GM23338 (cell line): ENCODE data around the gene ARHGAP42. TPM values are rescaled to one million over a fixed set of nuclear protein-coding genes. Genes with fewer than 3 reads are reported as not detected.

ENCODE experiments used
- ATAC-seq: fragments of 200-7000 bp; cut with Tn5 transposase; 3 replicates; pipeline ENCODE4 v1.9.1; 2020
- DNase-seq: peaks from one replicate; pipeline ENCODE4 v3.0.0-alpha.2; 2015; ENCODE audit warnings: low spot score
- H2AFZ ChIP-seq: fragments of 200-600 bp; sonication (generic); 2 replicates; pipeline ENCODE4 v1.8.0; 2016; ENCODE audit warnings: antibody characterized with exemption, mild to moderate bottlenecking, moderate library complexity
- H3F3A ChIP-seq: fragments of 200-600 bp; sonication (generic); replicated peaks from 2 replicates; pipeline ENCODE4 v1.8.0; 2017; ENCODE audit warnings: antibody characterized with exemption, mixed run types, low read depth
- H3K27ac ChIP-seq: fragments of 200-600 bp; sonication (generic); 2 replicates; pipeline ENCODE4 v1.6.1; 2016; ENCODE audit warnings: low read depth
- H3K27me3 ChIP-seq: fragments of 200-600 bp; sonication (generic); 2 replicates; pipeline ENCODE4 v1.8.0; 2016; ENCODE audit warnings: mild to moderate bottlenecking, mixed run types, moderate library complexity; ENCODE audit not compliant: insufficient read depth
- H3K36me3 ChIP-seq: fragments of 200-600 bp; sonication (generic); 2 replicates; pipeline ENCODE4 v1.8.0; 2016; ENCODE audit warnings: mild to moderate bottlenecking; ENCODE audit not compliant: insufficient read depth
- H3K4me1 ChIP-seq: fragments of 200-600 bp; sonication (generic); 2 replicates; pipeline ENCODE4 v1.8.0; 2016; ENCODE audit warnings: mild to moderate bottlenecking, moderate library complexity; ENCODE audit not compliant: insufficient read depth
- H3K4me2 ChIP-seq: fragments of 200-600 bp; sonication (generic); 2 replicates; pipeline ENCODE4 v1.7.1; 2017; ENCODE audit warnings: mixed run types
- H3K4me3 ChIP-seq: fragments of 200-600 bp; sonication (generic); 2 replicates; pipeline ENCODE4 v1.6.1; 2016; ENCODE audit warnings: mixed run types
- H3K79me2 ChIP-seq: fragments of 200-600 bp; sonication (generic); replicated peaks from 2 replicates; pipeline ENCODE4 v1.8.0; 2017; ENCODE audit warnings: mild to moderate bottlenecking; ENCODE audit not compliant: insufficient read depth
- H3K9me2 ChIP-seq: fragments of 200-600 bp; sonication (generic); 2 replicates; pipeline ENCODE4 v1.8.0; 2017; ENCODE audit not compliant: insufficient read depth
- H4K20me1 ChIP-seq: fragments of 200-600 bp; sonication (generic); replicated peaks from 2 replicates; pipeline ENCODE4 v1.8.0; 2017; ENCODE audit warnings: mild to moderate bottlenecking; ENCODE audit not compliant: insufficient read depth
- H3K27ac Mint-ChIP-seq: 2 replicates; pipeline ENCODE4 v1.8.0; 2020; ENCODE audit warnings: inconsistent platforms, mild to moderate bottlenecking, moderate library complexity, mixed read lengths
- H3K27me3 Mint-ChIP-seq: 3 replicates; pipeline ENCODE4 v1.8.0; 2022; ENCODE audit warnings: low read depth, mild to moderate bottlenecking, moderate library complexity, mixed read lengths, inconsistent platforms; ENCODE audit not compliant: insufficient read depth, poor library complexity
- H3K36me3 Mint-ChIP-seq: 3 replicates; pipeline ENCODE4 v1.8.0; 2021; ENCODE audit warnings: low read depth, mild to moderate bottlenecking, inconsistent platforms, moderate library complexity, mixed read lengths
- H3K4me1 Mint-ChIP-seq: 3 replicates; pipeline ENCODE4 v1.8.0; 2020; ENCODE audit warnings: mild to moderate bottlenecking, inconsistent platforms, mixed read lengths
- H3K4me3 Mint-ChIP-seq: 3 replicates; pipeline ENCODE4 v1.8.0; 2021; ENCODE audit warnings: moderate library complexity, mild to moderate bottlenecking, inconsistent platforms, mixed read lengths
- H3K9me3 Mint-ChIP-seq: 3 replicates; pipeline ENCODE4 v1.8.0; 2020; ENCODE audit warnings: moderate library complexity, mild to moderate bottlenecking, inconsistent platforms, mixed read lengths
- CREB1 ChIP-seq: fragments of 250-450 bp; sonication (Bioruptor Pico); IDR thresholded peaks from 2 replicates; pipeline ENCODE4 v1.5.0; 2020; ENCODE audit warnings: low read depth, mild to moderate bottlenecking, moderate library complexity
- CTCF ChIP-seq, 2 experiments: fragments of 200-600 bp in 1 of 2; sonication (generic) in 1 of 2; conservative IDR thresholded peaks; 2 replicates each; pipeline versions ENCODE4 v1.5.1 to v1.6.1; 2016 to 2017; ENCODE audit warnings: antibody characterized with exemption in 2 of 2, low read depth in 2 of 2, mild to moderate bottlenecking in 2 of 2, moderate library complexity in 1 of 2
- ETS1 ChIP-seq: IDR thresholded peaks from 2 replicates; pipeline ENCODE4 v1.6.1; 2016; ENCODE audit warnings: antibody characterized with exemption
- EZH2 ChIP-seq: fragments of 200-600 bp; sonication (generic); IDR thresholded peaks from one replicate; pipeline ENCODE4 v1.8.0; 2017; ENCODE audit warnings: antibody characterized with exemption, mild to moderate bottlenecking, low read depth; ENCODE audit not compliant: unreplicated experiment
- EZH2phosphoT487 ChIP-seq: fragments of 200-600 bp; sonication (generic); IDR thresholded peaks from one replicate; pipeline ENCODE4 v1.8.1; 2018; ENCODE audit warnings: antibody characterized with exemption; ENCODE audit not compliant: unreplicated experiment
- JUNB ChIP-seq: IDR thresholded peaks from one replicate; pipeline ENCODE4 v1.6.1; 2016; ENCODE audit warnings: antibody characterized with exemption; ENCODE audit not compliant: unreplicated experiment
- NANOG ChIP-seq: IDR thresholded peaks from 2 replicates; pipeline ENCODE4 v1.6.1; 2016; ENCODE audit warnings: antibody characterized with exemption, borderline replicate concordance
- POLR2AphosphoS5 ChIP-seq: IDR thresholded peaks from 2 replicates; pipeline ENCODE4 v1.6.1; 2016; ENCODE audit warnings: antibody characterized with exemption, low read depth
- REST ChIP-seq: IDR thresholded peaks from one replicate; pipeline ENCODE4 v1.6.1; 2018; ENCODE audit warnings: antibody characterized with exemption; ENCODE audit not compliant: unreplicated experiment
- STAT1 ChIP-seq: IDR thresholded peaks from one replicate; pipeline ENCODE4 v1.6.1; 2016; ENCODE audit warnings: antibody characterized with exemption; ENCODE audit not compliant: unreplicated experiment
- ZNF114 ChIP-seq: fragments of 250-450 bp; sonication (Bioruptor Pico); IDR thresholded peaks from 2 replicates; pipeline ENCODE4 v1.5.0; 2020; ENCODE audit warnings: mild to moderate bottlenecking, moderate library complexity
- ZNF331 ChIP-seq: fragments of 250-450 bp; sonication (Bioruptor Pico); IDR thresholded peaks from 2 replicates; pipeline ENCODE4 v1.5.0; 2020; ENCODE audit warnings: low read depth, mild to moderate bottlenecking, moderate library complexity
- ZNF462 ChIP-seq: fragments of 250-450 bp; sonication (Bioruptor Pico); IDR thresholded peaks from 2 replicates; pipeline ENCODE4 v1.5.0; 2020; ENCODE audit warnings: mild to moderate bottlenecking, moderate library complexity
- polyA plus RNA-seq: library from polyadenylated mRNA; unstranded; fragments of >200 nt; fragmentation: Nextera tagmentation; extraction: Ambion mirVana; gene quantifications from 2 replicates; pipeline ENCODE4 v1.2.1, GENCODE V29; 2016
- total RNA-seq: library from RNA; depleted of rRNA; stranded (reverse); fragments of >200 nt; shearing (Covaris generic); gene quantifications from 2 replicates; pipeline ENCODE4 v1.2.3, GENCODE V29; 2014

Gene ARHGAP42
- total and polyA plus RNA-seq, 2 experiments from 2014 or later, result 23.7 to 35.7 TPM

- no peak for ATAC-seq
- no peak for TF ChIP-seq POLR2AphosphoS5
- no peak for TF ChIP-seq CTCF (conservative IDR thresholded peaks at IDR 0.05; ENCODE audit: low read depth in 2 of 2)
- TF ChIP-seq CREB1 (CRISPR knock-in tag), result no peak
- no peak for TF ChIP-seq ZNF331 (CRISPR knock-in tag)
- no peak for TF ChIP-seq ETS1
- no peak for TF ChIP-seq EZH2phosphoT487
- TF ChIP-seq EZH2, result no peak
- no peak for TF ChIP-seq NANOG
- TF ChIP-seq ZNF114, result no peak
- TF ChIP-seq JUNB, result no peak
- no peak for TF ChIP-seq REST
- TF ChIP-seq ZNF462 (CRISPR knock-in tag), result no peak
- TF ChIP-seq STAT1, result no peak
These were observed 254.9 kb downstream of the ARHGAP42 start for GRCh38 chr11:100942016-100942415.

More at GRCh38 chr11:100942016-100942415, 254.9 kb downstream of the ARHGAP42 start:
- H3K4me3 Mint-ChIP-seq, result no peak overlapping the region
- no peaks in the 10 kb centered on the region for H3K27me3 Mint-ChIP-seq
- Histone ChIP-seq H4K20me1 (no peaks in the 10 kb centered on the region), H3K4me2 (no peak overlapping the region), H3K9me2 (no peaks in the 10 kb centered on the region), H3K36me3 (no peaks in the 10 kb centered on the region), H3K27ac (no peak overlapping the region), H3K27me3 (no peaks in the 10 kb centered on the region), H3K79me2 (no peaks in the 10 kb centered on the region), H2AFZ (no peak overlapping the region), H3K4me1 (0 out of 2 replicates have a peak, but pooled peaks cover 7% of the 10 kb centered on the region), H3F3A (no peaks in the 10 kb centered on the region), H3K4me3 (no peak overlapping the region)
- DNase-seq, result no peak
- no peaks in the 10 kb centered on the region for H3K36me3 Mint-ChIP-seq
- H3K27ac Mint-ChIP-seq, result no peak overlapping the region
- H3K9me3 Mint-ChIP-seq, result no peaks in the 10 kb centered on the region
- peaks cover 7% of the 10 kb centered on the region; the same call in 2 of the 3 replicates for H3K4me1 Mint-ChIP-seq
